Measurements from ENCODE around the gene HDAC4.

- TF ChIP-seq JUN (CRISPR knock-in tag; IDR thresholded peaks at IDR 0.05) = no peak
- no peak for TF ChIP-seq ATF3 (CRISPR knock-in tag; conservative IDR thresholded peaks at IDR 0.05)
- no peak for TF ChIP-seq ETV6 (CRISPR knock-in tag; IDR thresholded peaks at IDR 0.05)
- no peak for TF ChIP-seq ZNF512 (CRISPR knock-in tag; IDR thresholded peaks at IDR 0.05; ENCODE audit: borderline replicate concordance)
- no peak for TF ChIP-seq ZNF263 (CRISPR knock-in tag; IDR thresholded peaks at IDR 0.05; ENCODE audit: low read depth)
- TF ChIP-seq NR2C2 (CRISPR knock-in tag; IDR thresholded peaks at IDR 0.05) = no peak
- no peak for TF ChIP-seq FOXK1 (CRISPR knock-in tag; IDR thresholded peaks at IDR 0.05)
- no peak for TF ChIP-seq CTCF (IDR thresholded peaks at IDR 0.05)
Observed at GRCh38 chr2:239114119-239114581, 286.7 kb downstream of the HDAC4 start.

Data from WTC11 (cell line).